Brain pericyte (primary cell): ENCODE results near the gene PMFBP1.
"Not testable (repeated sequence)": the region's sequence is repeated elsewhere in the genome, so short reads cannot be mapped to it uniquely, and the experiment has no call there.

ENCODE experiments used
- DNase-seq: peaks from one replicate; pipeline ENCODE4 v3.0.0-alpha.2; 2012; ENCODE audit warnings: low read depth, low spot score

The PMFBP1 gene

DNA sequence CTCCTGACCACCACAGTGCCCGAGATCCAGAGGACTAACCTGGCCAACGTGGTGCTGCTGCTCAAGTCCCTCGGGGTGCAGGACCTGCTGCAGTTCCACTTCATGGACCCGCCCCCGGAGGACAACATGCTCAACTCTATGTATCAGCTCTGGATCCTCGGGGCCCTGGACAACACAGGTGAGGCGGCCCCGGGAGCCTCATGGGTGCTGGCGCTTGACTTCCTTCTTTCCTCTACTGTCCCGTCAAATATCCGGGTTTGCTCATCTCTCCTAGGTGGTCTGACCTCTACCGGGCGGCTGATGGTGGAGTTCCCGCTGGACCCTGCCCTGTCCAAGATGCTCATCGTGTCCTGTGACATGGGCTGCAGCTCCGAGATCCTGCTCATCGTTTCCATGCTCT is 64.6 kb downstream of the PMFBP1 start:
- DNase-seq: no peak

DNA sequence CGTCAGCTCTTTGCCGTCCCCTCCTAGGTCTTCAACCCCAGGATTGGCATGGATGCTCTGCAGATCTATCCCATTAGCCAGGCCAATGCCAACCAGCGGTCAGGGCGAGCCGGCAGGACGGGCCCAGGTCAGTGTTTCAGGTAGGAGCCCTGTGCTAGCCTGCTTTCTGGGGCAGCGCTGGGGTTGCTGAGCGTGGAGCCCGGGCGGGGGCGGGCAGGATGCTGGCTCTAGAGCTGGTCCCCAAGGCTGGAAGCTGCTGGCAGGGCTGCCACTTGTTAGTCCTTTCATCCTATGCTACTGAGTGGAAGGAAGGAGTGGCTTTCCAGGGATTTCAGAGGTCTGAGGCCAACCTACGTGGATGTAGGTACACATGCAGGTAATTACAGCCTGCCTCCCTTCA is 66.0 kb downstream of the PMFBP1 start:
- DNase-seq: no peak

- no peak for DNase-seq
These were observed 67.0 kb downstream of the PMFBP1 start for GRCh38 chr16:72104905-72105304.

DNA sequence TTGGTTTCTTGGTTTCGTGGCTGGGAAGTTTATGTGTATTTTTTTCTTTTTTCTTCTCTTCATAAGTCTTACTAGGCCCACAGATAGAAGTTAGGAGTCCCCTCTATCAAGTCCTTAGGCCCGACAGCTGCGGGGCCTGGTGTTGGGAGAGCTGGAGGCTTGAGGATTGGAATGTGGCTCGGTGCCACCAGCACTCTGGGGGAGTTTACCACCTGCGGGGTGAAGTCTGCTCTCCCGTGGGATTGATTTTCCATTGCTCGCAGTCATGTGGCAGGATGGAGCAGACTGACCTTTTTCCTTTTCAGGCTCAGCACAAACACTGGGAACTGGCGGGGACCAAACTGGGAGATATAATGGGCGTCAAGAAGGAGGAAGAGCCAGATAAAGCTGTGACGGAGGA is 70.8 kb downstream of the PMFBP1 start:
- DNase-seq: no peak

DNA sequence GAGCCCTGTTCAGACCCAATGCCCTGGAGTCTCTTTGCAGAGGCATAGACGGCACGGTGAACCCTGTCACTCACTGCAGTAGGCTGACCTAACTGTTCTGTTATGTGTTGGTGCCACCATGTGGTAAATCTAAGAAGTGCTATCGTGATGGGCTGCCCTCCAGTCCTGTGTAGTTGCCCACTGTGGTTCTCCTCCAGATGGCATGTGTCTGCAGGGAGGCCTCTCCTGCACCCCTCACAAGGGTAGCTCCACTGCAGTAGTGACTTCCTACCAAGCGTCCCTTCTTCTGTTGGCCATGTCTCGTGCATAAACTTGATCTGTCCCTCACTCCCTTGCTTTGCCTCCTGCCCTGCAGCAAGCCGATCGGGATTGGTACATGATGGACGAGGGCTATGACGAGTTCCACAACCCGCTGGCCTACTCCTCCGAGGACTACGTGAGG is 72.6 kb downstream of the PMFBP1 start:
- no peak for DNase-seq

DNA sequence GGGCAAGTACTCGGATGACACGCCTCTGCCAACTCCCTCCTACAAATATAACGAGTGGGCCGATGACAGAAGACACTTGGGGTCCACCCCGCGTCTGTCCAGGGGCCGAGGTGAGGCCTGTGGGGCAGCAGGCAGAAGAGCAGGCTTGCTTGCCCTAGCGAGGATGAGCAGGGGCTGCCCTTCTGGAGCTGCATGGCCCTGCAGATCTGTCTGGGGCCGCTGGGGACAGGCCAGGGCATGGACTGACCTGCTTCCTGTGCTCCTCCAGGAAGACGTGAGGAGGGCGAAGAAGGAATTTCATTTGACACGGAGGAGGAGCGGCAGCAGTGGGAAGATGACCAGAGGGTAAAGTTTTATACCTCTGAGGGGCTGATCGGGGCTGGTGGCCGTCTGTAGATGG is 73.0 kb downstream of the PMFBP1 start:
- no peak for DNase-seq

- no peak for DNase-seq
These were observed 77.7 kb downstream of the PMFBP1 start for GRCh38 chr16:72094266-72094610.

DNA sequence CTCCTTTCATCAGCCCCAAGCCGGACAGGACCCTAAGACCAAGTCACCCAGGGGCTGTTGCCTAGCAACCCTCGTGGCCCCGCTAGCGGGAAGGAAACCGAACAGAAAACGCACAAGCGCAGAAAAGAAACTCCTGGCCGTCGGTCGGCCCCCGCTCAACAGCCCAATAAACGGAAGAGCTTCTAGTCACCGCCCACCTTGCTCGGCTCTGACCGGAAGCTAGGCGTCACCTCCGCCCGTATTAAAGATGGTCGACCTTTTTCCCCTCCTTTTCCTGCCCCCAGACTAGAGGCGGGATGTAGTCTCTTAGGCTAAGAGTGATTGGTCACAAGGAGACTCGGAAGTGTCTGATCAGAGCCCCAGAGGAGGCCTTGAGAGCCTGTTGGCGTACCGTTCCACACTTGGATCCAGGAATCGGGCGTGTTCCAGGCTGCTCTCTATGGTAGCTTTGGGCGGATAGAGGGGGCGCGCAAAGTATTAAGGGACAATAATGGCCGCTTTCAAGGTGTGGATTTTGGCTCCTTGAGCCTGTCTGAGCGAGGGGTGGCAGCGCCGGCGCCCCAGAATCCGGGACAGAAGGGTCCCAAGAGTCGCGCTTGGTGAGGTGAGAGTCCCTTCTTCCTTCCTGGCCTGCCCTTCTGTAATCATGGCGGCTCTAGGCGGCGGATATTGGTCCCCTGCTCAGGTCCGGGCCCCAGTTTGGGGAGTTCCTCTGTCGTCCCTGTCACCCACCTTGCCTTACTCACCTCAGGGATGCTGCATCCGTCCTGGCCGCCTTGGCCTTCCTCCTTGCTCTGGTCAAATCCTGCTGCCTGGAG is 78.3 kb downstream of the PMFBP1 start, which contains the start of the genes DHX38 and TXNL4B:
DHX38 (plus strand) TSS at position 400 of the 818 bp plus-strand sequence. CDS start 2,311 bp downstream, outside the sequence.
TXNL4B (minus strand) TSS at position 173 of the 818 bp plus-strand sequence. CDS start 2,871 bp downstream, outside the sequence.
- peak; percentile 97 for DNase-seq

- no peak for DNase-seq
These were observed 79.0 kb downstream of the PMFBP1 start for GRCh38 chr16:72092832-72093447.

GRCh38 chr16:72091217-72091616 is 80.7 kb downstream of the PMFBP1 start:
- no peak for DNase-seq

GRCh38 chr16:72085002-72085401 is 87.0 kb downstream of the PMFBP1 start:
- no peak for DNase-seq

GRCh38 chr16:72084445-72084844 is 87.5 kb downstream of the PMFBP1 start:
- DNase-seq: no peak

GRCh38 chr16:72083778-72084404 is 88.1 kb downstream of the PMFBP1 start:
- no peak for DNase-seq

DNA sequence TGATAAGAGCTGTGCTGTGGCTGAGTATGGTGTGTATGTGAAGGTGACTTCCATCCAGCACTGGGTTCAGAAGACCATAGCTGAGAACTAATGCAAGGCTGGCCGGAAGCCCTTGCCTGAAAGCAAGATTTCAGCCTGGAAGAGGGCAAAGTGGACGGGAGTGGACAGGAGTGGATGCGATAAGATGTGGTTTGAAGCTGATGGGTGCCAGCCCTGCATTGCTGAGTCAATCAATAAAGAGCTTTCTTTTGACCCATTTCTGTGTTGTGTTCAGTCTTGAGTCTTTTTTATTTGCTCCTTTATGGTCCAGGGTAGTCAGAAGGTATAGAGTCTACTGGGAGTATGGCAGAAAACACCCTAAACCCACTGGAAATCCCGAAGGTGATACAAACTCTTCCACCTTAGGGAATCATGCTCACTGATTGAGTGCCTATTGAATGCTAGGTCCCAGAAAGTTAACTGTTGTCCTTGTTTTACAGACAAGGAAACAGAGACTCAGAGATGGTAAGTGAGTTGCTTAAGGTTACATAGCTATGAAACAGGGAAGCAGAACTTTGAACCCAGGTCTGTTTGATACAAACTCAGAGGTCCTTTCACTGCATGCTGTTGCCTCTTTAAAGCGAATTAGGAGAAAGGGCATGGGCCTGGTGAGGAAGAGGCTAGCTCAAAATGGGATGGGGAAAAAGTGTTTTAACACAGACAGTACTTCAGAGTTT is 94.8 kb downstream of the PMFBP1 start:
- DNase-seq: not testable (repeated sequence)

- DNase-seq: not testable (repeated sequence)
These were observed 96.9 kb downstream of the PMFBP1 start for GRCh38 chr16:72075067-72075466.

DNA sequence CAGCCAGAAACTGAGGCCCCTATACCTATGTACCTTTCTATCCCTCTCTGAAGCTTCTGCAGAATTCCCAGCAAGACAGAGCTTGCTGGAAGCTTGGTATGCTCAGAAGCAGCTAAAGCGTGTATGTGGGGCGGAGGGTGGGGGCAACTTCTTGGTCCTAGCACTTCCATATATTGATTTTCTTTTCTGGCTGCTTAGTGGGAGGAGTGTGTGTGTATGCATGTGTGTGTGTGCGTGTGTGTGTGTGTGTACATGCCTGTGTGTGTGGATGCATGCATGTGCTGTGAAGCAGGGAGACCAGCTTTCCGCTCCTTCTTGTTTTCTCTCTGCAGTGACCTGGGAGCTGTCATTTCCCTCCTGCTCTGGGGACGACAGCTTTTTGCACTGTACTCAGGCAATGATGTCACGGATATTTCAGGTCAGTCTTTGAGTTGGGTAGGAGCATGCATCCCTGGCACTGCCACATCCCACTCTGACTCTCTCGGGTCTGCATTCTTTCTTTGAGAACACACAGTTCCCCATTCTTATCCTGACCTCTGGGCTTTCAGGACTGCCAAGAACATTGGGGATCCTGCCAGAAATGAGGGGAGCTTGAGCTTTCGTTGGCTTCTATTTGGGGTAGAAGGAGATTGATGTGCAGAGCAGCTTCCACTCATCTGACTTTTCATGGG is 98.3 kb downstream of the PMFBP1 start:
- DNase-seq: no peak

DNA sequence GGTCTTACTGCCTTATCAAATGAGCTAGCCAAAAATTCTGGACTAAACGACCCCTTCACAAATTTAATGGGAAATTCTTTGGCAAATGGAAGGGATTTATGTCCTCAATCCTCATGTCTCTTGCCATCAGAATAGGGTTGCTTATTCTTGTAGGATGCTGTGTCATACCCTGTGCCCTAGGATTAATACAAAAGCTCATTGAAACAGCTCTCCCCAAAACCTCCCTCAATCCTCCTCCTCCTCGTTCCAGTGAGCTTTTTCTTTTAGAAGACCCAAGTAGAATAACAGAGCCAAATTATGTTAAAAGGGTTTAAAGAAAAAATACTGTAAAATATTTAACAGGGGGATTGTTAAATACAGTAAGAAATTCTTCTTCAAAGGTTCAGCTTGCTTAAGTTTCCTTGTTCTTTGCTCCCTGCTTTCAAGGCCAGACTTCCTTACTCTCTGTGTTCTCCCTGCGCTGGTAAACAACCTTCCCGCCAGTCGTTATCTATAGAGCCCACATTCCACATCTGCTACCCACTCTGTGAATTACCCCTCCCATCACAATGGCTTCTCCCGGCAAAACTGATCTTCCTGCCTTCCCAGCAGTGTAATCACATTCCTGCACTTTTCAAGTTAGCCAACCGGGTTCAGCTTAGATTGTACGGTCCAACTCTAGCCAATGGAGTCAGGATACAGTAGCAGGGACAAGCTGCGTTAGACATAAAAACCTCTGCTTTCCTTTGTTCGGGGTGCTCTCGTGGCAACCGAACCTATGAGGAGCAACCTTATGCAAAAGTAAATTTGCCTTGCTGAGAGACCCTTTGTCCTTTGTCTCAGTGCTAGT is 99.2 kb downstream of the PMFBP1 start:
- DNase-seq: no peak
